Smooth muscle cell (in vitro differentiated cells): ENCODE measurements around the gene CHRNA4. TPM values are rescaled to one million over a fixed set of nuclear protein-coding genes. Genes with fewer than 3 reads are reported as not detected.

Experiments
- DNase-seq: peaks from one replicate; lab custom pipeline; 2025; ENCODE audit not compliant: unreplicated experiment; lab: John Stamatoyannopoulos, UW
- H2AFZ ChIP-seq: fragments of 200-600 bp; sonication (generic); 2 replicates; pipeline ENCODE4 v1.6.0; 2016; ENCODE audit warnings: antibody characterized with exemption, low read depth, mild to moderate bottlenecking
- H3F3A ChIP-seq: fragments of 200-600 bp; sonication (generic); 2 replicates; pipeline ENCODE4 v1.6.0; 2017; ENCODE audit warnings: antibody characterized with exemption, low read depth
- H3K27ac ChIP-seq: fragments of 200-600 bp; sonication (generic); 2 replicates; pipeline ENCODE4 v1.5.1; 2016; ENCODE audit warnings: low read depth, mild to moderate bottlenecking
- H3K27me3 ChIP-seq: fragments of 200-600 bp; sonication (generic); 2 replicates; pipeline ENCODE4 v1.6.1; 2016; ENCODE audit warnings: low read depth, mild to moderate bottlenecking
- H3K36me3 ChIP-seq: fragments of 200-600 bp; sonication (generic); 2 replicates; pipeline ENCODE4 v1.5.1; 2016; ENCODE audit warnings: low read depth
- H3K4me1 ChIP-seq: fragments of 200-600 bp; sonication (generic); 2 replicates; pipeline ENCODE4 v1.5.1; 2016; ENCODE audit warnings: low read depth
- H3K4me2 ChIP-seq: fragments of 200-600 bp; sonication (generic); 2 replicates; pipeline ENCODE4 v1.6.0; 2016; ENCODE audit warnings: mild to moderate bottlenecking
- H3K4me3 ChIP-seq: fragments of 200-600 bp; sonication (generic); 2 replicates; pipeline ENCODE4 v1.5.1; 2016; ENCODE audit warnings: mild to moderate bottlenecking
- H3K79me2 ChIP-seq: fragments of 200-600 bp; sonication (generic); 2 replicates; pipeline ENCODE4 v1.6.0; 2016; ENCODE audit warnings: low read depth, mild to moderate bottlenecking
- H3K9ac ChIP-seq: fragments of 200-600 bp; sonication (generic); 2 replicates; pipeline ENCODE4 v1.6.0; 2016; ENCODE audit warnings: low read depth
- H3K9me3 ChIP-seq: fragments of 200-600 bp; sonication (generic); replicated peaks from 2 replicates; pipeline ENCODE4 v1.5.1; 2016; ENCODE audit warnings: low read depth
- H4K20me1 ChIP-seq: fragments of 200-600 bp; sonication (generic); 2 replicates; pipeline ENCODE4 v1.6.0; 2016; ENCODE audit warnings: low read depth
- CTCF ChIP-seq: fragments of 200-600 bp; sonication (generic); IDR thresholded peaks from 2 replicates; pipeline ENCODE4 v1.5.1; 2017; ENCODE audit warnings: borderline replicate concordance, mild to moderate bottlenecking, antibody characterized with exemption; ENCODE audit not compliant: insufficient read depth, poor library complexity, severe bottlenecking
- WGBS: methylation state at CpG from one replicate; pipeline ENCODE4 v1.1.7; 2016; ENCODE audit warnings: low lambda C conversion rate; 5-methylcytosine and 5-hydroxymethylcytosine counted together
- polyA plus RNA-seq: library from polyadenylated mRNA; unstranded; fragments of >200 nt; fragmentation: Nextera tagmentation; extraction: Ambion mirVana; gene quantifications from 2 replicates; pipeline ENCODE4 v1.2.1, GENCODE V29; 2016
- total RNA-seq: library from RNA; depleted of rRNA; stranded (reverse); fragments of >200 nt; gene quantifications from 2 replicates; pipeline ENCODE4 v1.2.3, GENCODE V29; 2014

Gene CHRNA4
- total and polyA plus RNA-seq, 2 experiments from 2014 or later: 0.03 TPM; not detected in 1

GRCh38 chr20:63401384-63402110 is 40.4 kb upstream of the CHRNA4 start:
- TF ChIP-seq CTCF: no peak
- DNase-seq: no peak
- Histone ChIP-seq H3K4me2 (no peak overlapping the region), H3K79me2 (no peaks in the 10 kb centered on the region), H3K9ac (no peak overlapping the region), H3F3A (no peaks in the 10 kb centered on the region), H3K9me3 (no peaks in the 10 kb centered on the region), H3K27me3 (no peaks in the 10 kb centered on the region), H3K36me3 (no peaks in the 10 kb centered on the region), H4K20me1 (no peaks in the 10 kb centered on the region), H3K4me1 (no peaks in the 10 kb centered on the region), H3K4me3 (no peak overlapping the region), H3K27ac (no peak overlapping the region), H2AFZ (no peak overlapping the region)
- 90% methylated on average over 25 of the region's 29 CpGs for WGBS

GRCh38 chr20:63400486-63401210 is 39.5 kb upstream of the CHRNA4 start:
- Histone ChIP-seq H3K9me3 (no peaks in the 10 kb centered on the region), H4K20me1 (no peaks in the 10 kb centered on the region), H3K36me3 (no peaks in the 10 kb centered on the region), H3F3A (no peaks in the 10 kb centered on the region), H3K79me2 (no peaks in the 10 kb centered on the region), H3K9ac (no peak overlapping the region), H3K27me3 (no peaks in the 10 kb centered on the region), H3K27ac (no peak overlapping the region), H3K4me2 (no peak overlapping the region), H3K4me3 (no peak overlapping the region), H3K4me1 (no peaks in the 10 kb centered on the region), H2AFZ (no peak overlapping the region)
- no peak for DNase-seq
- 93% methylated on average over 34 of the region's 44 CpGs for WGBS
- TF ChIP-seq CTCF: no peak

GRCh38 chr20:63399596-63400375 is 38.6 kb upstream of the CHRNA4 start:
- H3K4me2 ChIP-seq: no peak overlapping the region
- H3K4me3 ChIP-seq: no peak overlapping the region
- H2AFZ ChIP-seq: no peak overlapping the region
- H3F3A ChIP-seq: no peaks in the 10 kb centered on the region
- H3K79me2 ChIP-seq: no peaks in the 10 kb centered on the region
- WGBS: 95% methylated on average over 40 of the region's 41 CpGs
- no peaks in the 10 kb centered on the region for H3K4me1 ChIP-seq
- H3K36me3 ChIP-seq: no peaks in the 10 kb centered on the region
- H3K27ac ChIP-seq: no peak overlapping the region
- H3K9me3 ChIP-seq: no peaks in the 10 kb centered on the region
- H3K9ac ChIP-seq: no peak overlapping the region
- H4K20me1 ChIP-seq: no peaks in the 10 kb centered on the region
- TF ChIP-seq CTCF: no peak
- DNase-seq: no peak
- no peaks in the 10 kb centered on the region for H3K27me3 ChIP-seq
